Ishikawa (cell line): ENCODE data around the gene RNF114.

Experiments
- EP300 ChIP-seq: IDR thresholded peaks from 2 replicates; pipeline ENCODE4 v1.6.1; 2012; ENCODE audit warnings: borderline replicate concordance
- MAX ChIP-seq: IDR thresholded peaks from 2 replicates; pipeline ENCODE4 v1.6.1; 2012
- NFIC ChIP-seq: IDR thresholded peaks from 2 replicates; pipeline ENCODE4 v1.6.1; 2012
- RAD21 ChIP-seq: IDR thresholded peaks from 2 replicates; pipeline ENCODE4 v1.6.1; 2012; ENCODE audit warnings: low read depth
- TAF1 ChIP-seq: IDR thresholded peaks from 2 replicates; pipeline ENCODE4 v1.6.1; 2012; ENCODE audit warnings: low read depth, mild to moderate bottlenecking

- TF ChIP-seq NFIC (no peak), TAF1 (no peak), EP300 (no peak), MAX (no peak), RAD21 (no peak)
Observed at GRCh38 chr20:49942942-49943341, 6.7 kb downstream of the RNF114 start.
